Measurements from ENCODE around the gene SHANK3.

Gene SHANK3

DNA sequence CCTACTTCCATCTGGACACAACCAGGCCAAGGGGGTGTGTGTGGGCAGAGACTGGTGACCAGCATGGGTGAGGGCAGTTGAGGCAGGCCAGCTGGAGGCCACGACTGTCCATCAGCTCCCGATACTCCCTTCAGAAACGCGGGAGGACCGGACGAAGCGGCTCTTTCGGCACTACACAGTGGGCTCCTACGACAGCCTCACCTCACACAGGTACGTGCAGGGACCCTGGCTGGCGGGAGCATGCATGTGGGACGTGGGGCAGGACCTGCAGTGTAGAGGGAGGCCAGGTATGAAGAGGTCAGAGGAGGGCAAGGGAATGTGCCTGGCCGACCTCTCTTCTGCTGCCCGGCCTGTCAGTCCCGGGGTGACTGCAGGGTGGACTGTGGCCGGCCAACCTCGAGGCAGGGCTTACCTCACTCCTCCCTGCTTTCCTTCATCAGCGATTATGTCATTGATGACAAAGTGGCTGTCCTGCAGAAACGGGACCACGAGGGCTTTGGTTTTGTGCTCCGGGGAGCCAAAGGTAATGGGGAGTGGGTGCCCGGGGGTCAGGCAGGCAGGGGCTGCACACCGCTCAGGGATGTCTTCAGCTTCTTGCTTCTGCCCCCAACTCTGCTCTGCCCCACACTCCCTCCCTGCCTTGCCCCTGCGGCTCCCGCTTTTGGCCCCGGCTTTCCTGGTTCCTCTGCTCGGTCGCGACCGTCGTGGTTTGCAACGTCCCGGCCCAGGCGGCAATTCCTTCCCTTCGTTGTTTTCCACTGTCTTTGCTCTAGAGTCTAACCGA lies 31.3 kb downstream of the SHANK3 start:
- H3K27ac ChIP-seq, result no peak overlapping the region
- TF ChIP-seq, protein P1, sequence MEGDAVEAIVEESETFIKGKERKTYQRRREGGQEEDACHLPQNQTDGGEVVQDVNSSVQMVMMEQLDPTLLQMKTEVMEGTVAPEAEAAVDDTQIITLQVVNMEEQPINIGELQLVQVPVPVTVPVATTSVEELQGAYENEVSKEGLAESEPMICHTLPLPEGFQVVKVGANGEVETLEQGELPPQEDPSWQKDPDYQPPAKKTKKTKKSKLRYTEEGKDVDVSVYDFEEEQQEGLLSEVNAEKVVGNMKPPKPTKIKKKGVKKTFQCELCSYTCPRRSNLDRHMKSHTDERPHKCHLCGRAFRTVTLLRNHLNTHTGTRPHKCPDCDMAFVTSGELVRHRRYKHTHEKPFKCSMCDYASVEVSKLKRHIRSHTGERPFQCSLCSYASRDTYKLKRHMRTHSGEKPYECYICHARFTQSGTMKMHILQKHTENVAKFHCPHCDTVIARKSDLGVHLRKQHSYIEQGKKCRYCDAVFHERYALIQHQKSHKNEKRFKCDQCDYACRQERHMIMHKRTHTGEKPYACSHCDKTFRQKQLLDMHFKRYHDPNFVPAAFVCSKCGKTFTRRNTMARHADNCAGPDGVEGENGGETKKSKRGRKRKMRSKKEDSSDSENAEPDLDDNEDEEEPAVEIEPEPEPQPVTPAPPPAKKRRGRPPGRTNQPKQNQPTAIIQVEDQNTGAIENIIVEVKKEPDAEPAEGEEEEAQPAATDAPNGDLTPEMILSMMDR (IDR thresholded peaks at IDR 0.05), result no peak
- no peak for TF ChIP-seq ZFX (IDR thresholded peaks at IDR 0.05; ENCODE audit: borderline replicate concordance)

DNA sequence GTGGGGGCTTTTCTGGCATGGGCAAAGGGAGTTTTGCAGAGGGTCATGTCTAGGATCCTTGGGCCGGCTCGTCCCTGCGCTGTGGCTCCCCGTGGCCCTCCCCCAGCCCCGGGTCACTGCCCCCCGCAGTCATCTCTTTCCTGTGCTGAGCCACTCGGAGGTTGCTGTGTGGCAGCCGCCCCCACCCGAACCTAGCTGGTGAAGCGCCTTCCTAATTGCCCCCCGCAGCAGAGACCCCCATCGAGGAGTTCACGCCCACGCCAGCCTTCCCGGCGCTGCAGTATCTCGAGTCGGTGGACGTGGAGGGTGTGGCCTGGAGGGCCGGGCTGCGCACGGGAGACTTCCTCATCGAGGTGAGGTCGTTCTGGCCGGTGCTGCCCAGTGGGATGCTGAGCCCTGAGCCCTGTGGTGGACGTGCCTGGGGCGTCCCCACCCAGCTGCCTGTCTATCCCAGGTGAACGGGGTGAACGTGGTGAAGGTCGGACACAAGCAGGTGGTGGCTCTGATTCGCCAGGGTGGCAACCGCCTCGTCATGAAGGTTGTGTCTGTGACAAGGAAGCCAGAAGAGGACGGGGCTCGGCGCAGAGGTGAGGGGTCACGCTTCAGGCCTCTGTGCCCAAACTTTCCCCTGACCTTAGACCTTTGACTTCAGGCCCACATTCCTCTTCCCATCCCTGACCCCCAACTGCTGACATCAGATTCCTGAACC lies 32.0 kb downstream of the SHANK3 start:
- TF ChIP-seq, protein P1 (IDR thresholded peaks at IDR 0.05), result no peak
- TF ChIP-seq ZFX (IDR thresholded peaks at IDR 0.05; ENCODE audit: borderline replicate concordance), result no peak
- no peak overlapping the region for H3K27ac ChIP-seq

DNA sequence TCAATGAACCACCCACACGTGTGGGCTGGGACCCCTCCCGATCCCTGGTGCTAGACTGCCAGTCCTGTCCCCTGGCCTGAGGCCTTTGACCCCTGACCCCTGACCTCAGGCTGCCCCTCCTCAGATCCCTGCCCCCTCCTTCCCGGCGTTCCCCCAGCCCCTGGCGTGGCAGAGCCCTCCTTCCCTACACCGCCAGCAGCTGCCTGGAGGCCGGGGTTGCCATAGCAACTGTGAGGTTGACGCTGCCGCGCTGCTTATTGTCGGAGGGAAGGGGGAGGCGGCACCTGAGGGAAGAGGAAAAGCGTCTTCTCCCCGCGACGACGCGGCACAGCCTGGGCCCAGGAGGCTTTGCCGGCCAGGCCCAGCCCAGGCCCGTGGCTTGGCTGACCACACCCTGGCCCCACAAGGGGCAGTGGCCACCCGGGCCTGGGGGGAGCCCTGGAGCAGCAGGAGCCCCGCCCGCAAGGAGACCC lies 32.6 kb downstream of the SHANK3 start:
- TF ChIP-seq ZFX (IDR thresholded peaks at IDR 0.05; ENCODE audit: borderline replicate concordance), result no peak
- TF ChIP-seq, protein P1 (IDR thresholded peaks at IDR 0.05), result no peak
- H3K27ac ChIP-seq, result no peak overlapping the region

DNA sequence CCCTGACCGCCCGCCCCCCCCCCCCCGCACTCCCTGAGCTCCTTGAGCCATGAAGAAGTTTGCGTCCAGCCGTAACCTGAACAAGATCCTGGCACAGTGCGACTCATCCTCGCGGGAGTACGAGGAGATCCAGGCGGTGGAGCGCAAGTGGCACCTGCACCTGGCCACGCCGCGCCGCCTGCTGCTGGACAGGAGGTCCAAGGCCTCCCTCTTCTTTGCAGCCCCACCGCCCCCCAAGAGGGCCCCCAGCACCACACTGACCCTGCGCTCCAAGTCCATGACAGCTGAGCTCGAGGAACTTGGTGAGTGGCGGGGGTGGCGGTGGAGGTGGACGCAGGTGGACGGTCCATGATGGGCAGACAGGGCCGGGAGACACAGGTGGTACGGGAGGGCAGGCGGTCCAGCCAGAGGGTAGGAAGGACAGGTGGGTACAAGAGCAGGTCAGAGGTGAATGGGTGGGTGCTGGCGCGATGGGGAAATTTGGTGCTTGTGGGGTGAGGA lies 33.3 kb downstream of the SHANK3 start:
- H3K27ac ChIP-seq, result no peak overlapping the region
- TF ChIP-seq, protein P1 (IDR thresholded peaks at IDR 0.05), result no peak
- TF ChIP-seq ZFX (IDR thresholded peaks at IDR 0.05; ENCODE audit: borderline replicate concordance), result no peak

DNA sequence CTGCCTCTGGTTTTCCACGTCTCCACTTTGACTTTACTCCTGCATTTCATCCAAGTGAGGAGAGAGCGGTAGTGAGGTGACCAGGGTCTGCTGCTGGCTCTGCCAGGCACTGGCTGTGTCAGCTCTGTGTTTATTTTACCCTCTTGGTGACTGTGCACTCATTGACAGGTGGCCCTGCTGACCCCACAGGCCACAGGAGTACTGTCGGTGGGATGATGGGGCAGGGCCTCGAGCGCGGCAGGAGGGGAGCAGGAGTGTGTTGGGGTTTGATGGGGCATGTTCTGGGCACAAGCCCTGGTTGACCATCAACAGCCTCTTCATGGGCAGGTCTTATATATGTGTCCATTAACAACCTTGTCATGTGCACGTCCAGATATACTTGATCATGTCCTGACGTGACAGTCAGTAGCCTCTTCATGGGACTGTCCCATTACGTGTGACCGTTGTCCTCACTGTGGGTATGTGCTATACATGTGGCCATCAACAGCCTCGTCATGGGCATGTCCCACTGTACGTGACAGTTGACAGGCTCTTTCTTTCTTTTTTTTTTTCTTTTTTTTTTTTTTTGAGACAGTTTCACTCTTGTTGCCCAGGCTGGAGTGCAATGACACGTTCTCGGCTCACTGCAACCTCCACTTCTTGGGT lies 34.0 kb downstream of the SHANK3 start:
- no peak overlapping the region for H3K27ac ChIP-seq
- TF ChIP-seq, protein P1 (IDR thresholded peaks at IDR 0.05), result no peak
- no peak for TF ChIP-seq ZFX (IDR thresholded peaks at IDR 0.05; ENCODE audit: borderline replicate concordance)

DNA sequence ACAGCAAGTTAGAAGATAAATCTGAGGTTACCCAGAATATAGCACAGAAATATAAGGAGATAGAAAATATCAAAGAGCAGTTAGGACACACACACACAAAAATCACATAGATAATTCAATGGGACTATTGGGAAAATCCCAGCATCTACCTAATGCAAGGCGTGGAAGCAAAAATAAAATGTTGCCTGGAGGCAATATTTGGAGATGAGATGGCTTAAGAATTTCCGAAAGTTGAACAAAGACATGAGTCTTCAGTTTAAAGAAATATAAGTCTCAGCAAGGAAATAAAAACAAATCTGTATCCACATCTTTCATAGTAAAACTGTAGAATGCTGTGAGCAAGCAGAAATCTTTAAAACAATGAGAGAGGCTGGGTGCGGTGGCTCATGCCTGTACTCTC lies 35.9 kb downstream of the SHANK3 start:
- no peak for TF ChIP-seq ZFX (IDR thresholded peaks at IDR 0.05; ENCODE audit: borderline replicate concordance)
- TF ChIP-seq, protein P1 (IDR thresholded peaks at IDR 0.05), result no peak
- H3K27ac ChIP-seq, result no peak overlapping the region

Data from 22Rv1 (cell line).